ENCODE results near the gene PKD1. TPM values are rescaled to one million over a fixed set of nuclear protein-coding genes. Genes with fewer than 3 reads are reported as not detected.

Gene PKD1
- total and polyA plus RNA-seq, 2 of the 13 experiments (the other 11 are each of a cell fraction or from before 2014, with no cell fraction given): 22.1 to 23.0 TPM

DNA sequence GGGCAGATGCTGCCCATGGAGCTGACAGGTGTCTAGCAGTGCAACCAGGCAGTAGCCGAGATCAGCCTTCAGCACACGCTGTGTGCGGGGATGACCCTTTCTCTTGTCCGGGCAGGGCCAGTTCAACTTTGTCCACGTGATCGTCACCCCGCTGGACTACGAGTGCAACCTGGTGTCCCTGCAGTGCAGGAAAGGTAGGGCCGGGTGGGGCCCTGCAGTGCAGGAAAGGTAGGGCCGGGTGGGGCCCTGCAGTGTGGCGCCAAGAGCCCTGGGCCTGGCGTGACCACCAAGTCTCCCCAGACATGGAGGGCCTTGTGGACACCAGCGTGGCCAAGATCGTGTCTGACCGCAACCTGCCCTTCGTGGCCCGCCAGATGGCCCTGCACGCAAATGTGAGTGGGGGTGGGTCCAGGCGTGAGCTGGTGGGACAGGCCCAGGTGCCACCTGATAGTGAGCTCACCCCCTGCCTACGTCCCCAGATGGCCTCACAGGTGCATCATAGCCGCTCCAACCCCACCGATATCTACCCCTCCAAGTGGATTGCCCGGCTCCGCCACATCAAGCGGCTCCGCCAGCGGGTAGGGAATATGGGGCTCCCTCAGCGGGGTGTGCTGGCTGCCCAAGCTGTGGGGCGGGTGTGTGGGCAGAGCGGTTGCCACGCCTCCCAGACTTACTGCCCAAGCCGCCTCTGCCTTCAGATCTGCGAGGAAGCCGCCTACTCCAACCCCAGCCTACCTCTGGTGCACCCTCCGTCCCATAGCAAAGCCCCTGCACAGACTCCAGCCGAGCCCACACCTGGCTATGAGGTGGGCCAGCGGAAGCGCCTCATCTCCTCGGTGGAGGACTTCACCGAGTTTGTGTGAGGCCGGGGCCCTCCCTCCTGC, 47.7 kb downstream of the PKD1 start:
- H3K4me3 ChIP-seq (replicated peaks in 1 of 3; ENCODE audit: insufficient read depth in 1 of 3, low read depth in 2 of 3, low read length in 3 of 3): no peak overlapping the region
- no peak overlapping the region for H3K27ac ChIP-seq (ENCODE audit: extremely low read length, insufficient read depth, low read length)
- TF ChIP-seq ELF3 (CRISPR knock-in tag; IDR thresholded peaks at IDR 0.05): no peak
- TF ChIP-seq POLR2G (IDR thresholded peaks at IDR 0.05; ENCODE audit: low read depth, low read length): 0 out of 2 replicates have a peak, but pooled peaks have one; percentile 23
- no peak for TF ChIP-seq MEIS1 (CRISPR knock-in tag; IDR thresholded peaks at IDR 0.05; ENCODE audit: borderline replicate concordance)
- no peak for TF ChIP-seq MTF1 (CRISPR knock-in tag; IDR thresholded peaks at IDR 0.05)
- peak; percentile 22; the same call in 1 of the 2 replicates for TF ChIP-seq RBFOX2 (IDR thresholded peaks at IDR 0.05; ENCODE audit: low read depth, low read length)
- peak; percentile 13 for TF ChIP-seq AGO2 (optimal IDR thresholded peaks at IDR 0.05; ENCODE audit: low read depth, low read length)
- FAIRE-seq: no peak
- in situ Hi-C loops (cut with HindIII; ENCODE audit: extremely low pct_ligation_motif_present, low pct_unique_long_range_greater_than_20kb): loop anchor here (5.0 to 10.0 kb wide), 2 partner anchors 57 to 66 kb away; partner anchors contain the start of gene RAB26
- H3K9ac ChIP-seq (ENCODE audit: insufficient read depth, low read depth, low read length): no peak overlapping the region
- H2AFZ ChIP-seq (ENCODE audit: low read length): no peak overlapping the region
- peaks cover 12 to 23% of the 10 kb centered on the region in 2 experiments; a peak in 4 of 5 replicates for H3K36me3 ChIP-seq (replicated peaks in 1 of 2; ENCODE audit: control insufficient read depth in 1 of 2, insufficient read depth in 2 of 2, low read length in 2 of 2)
- DNase-seq (ENCODE audit: low spot score): no peak
- no TSS peak for BruUV-seq (replicated peaks)
- CTCF ChIA-PET (ENCODE audit: low intra/inter-chr PET ratio, low total read pairs): no interaction called here
- WGBS (ENCODE audit: low lambda C conversion rate): 90% methylated on average over 21 of the region's 41 CpGs
- H3K27me3 ChIP-seq (ENCODE audit: control insufficient read depth in 1 of 2, insufficient read depth in 2 of 2, low read length in 2 of 2): no peaks in the 10 kb centered on the region
- no peaks in the 10 kb centered on the region for H4K20me1 ChIP-seq (ENCODE audit: insufficient read depth, low read length)
- no peak overlapping the region for H3K4me2 ChIP-seq (ENCODE audit: low read depth, low read length)
- POLR2A ChIA-PET: no interaction called here
- H3K79me2 ChIP-seq (ENCODE audit: insufficient read depth, low read length): no peaks in the 10 kb centered on the region
- H3K9me3 ChIP-seq (ENCODE audit: low read length): no peaks in the 10 kb centered on the region
- H3K4me1 ChIP-seq (ENCODE audit: insufficient read depth, low read length): no peaks in the 10 kb centered on the region
- intact Hi-C loops (cut with micrococcal nuclease; ENCODE audit: unreplicated experiment): no loop called here
- no peak for ATAC-seq
